Mesenchymal stem cell (in vitro differentiated cells and primary cell): ENCODE results near the gene STING1.
"Not testable (repeated sequence)": the region's sequence is repeated elsewhere in the genome, so short reads cannot be mapped to it uniquely, and the experiment has no call there.

Source experiments
- DNase-seq: peaks from one replicate; pipeline ENCODE4 v3.0.0-alpha.2; 2013
- H2AFZ ChIP-seq: one replicate; pipeline ENCODE4 v1.6.1; 2013; ENCODE audit warnings: low read depth, mild to moderate bottlenecking, control low read depth, inconsistent platforms, low read length, moderate library complexity
- H2AK5ac ChIP-seq: 2 replicates; pipeline ENCODE4 v1.6.1; 2013; ENCODE audit warnings: low read length, moderate library complexity, mild to moderate bottlenecking, inconsistent platforms; ENCODE audit not compliant: severe bottlenecking
- H2BK120ac ChIP-seq: one replicate; pipeline ENCODE4 v1.6.1; 2013; ENCODE audit warnings: low read depth, mild to moderate bottlenecking, inconsistent platforms, low read length, moderate library complexity
- H2BK12ac ChIP-seq, 2 experiments: one replicate each; pipeline ENCODE4 v1.6.1; 2013; ENCODE audit warnings: inconsistent platforms in 2 of 2, low read length in 2 of 2, mild to moderate bottlenecking in 2 of 2, moderate library complexity in 2 of 2, control low read depth in 1 of 2
- H2BK15ac ChIP-seq: one replicate; pipeline ENCODE4 v1.6.1; 2013; ENCODE audit warnings: mild to moderate bottlenecking, low read depth, inconsistent platforms; ENCODE audit not compliant: poor library complexity, severe bottlenecking
- H2BK5ac ChIP-seq: 2 replicates; pipeline ENCODE4 v1.6.1; 2013; ENCODE audit warnings: low read depth, mild to moderate bottlenecking, low read length, control low read depth, inconsistent platforms; ENCODE audit not compliant: poor library complexity, severe bottlenecking
- H3K14ac ChIP-seq, 2 experiments: one replicate each; pipeline ENCODE4 v1.6.1; 2013; ENCODE audit warnings: inconsistent platforms in 2 of 2, low read length in 2 of 2, control low read depth in 1 of 2, mild to moderate bottlenecking in 1 of 2, moderate library complexity in 1 of 2
- H3K18ac ChIP-seq, 2 experiments: one replicate each; pipeline ENCODE4 v1.6.1; 2013; ENCODE audit warnings: inconsistent platforms in 2 of 2, low read length in 2 of 2, control low read depth in 1 of 2, low read depth in 1 of 2, mild to moderate bottlenecking in 1 of 2
- H3K23ac ChIP-seq, 2 experiments: one replicate each; pipeline ENCODE4 v1.6.1; 2013; ENCODE audit warnings: inconsistent platforms in 2 of 2, low read length in 2 of 2, mild to moderate bottlenecking in 2 of 2, moderate library complexity in 2 of 2, control low read depth in 1 of 2
- H3K27ac ChIP-seq: 2 replicates; pipeline ENCODE4 v1.5.1; 2013; ENCODE audit warnings: mild to moderate bottlenecking, moderate library complexity, low read length, control low read depth, inconsistent platforms; ENCODE audit not compliant: poor library complexity, severe bottlenecking
- H3K27me3 ChIP-seq, 2 experiments: 2 replicates each; pipeline versions ENCODE4 v1.6.1 to v1.7.0; 2013; ENCODE audit warnings: low read length in 2 of 2, mild to moderate bottlenecking in 2 of 2, moderate library complexity in 2 of 2, control low read depth in 1 of 2, inconsistent platforms in 1 of 2; ENCODE audit not compliant: control insufficient read depth in 1 of 2, insufficient read depth in 1 of 2
- H3K36me3 ChIP-seq, 2 experiments: 2 replicates each; pipeline versions ENCODE4 v1.6.1 to v1.7.0; 2013; ENCODE audit warnings: low read length in 2 of 2, control low read depth in 1 of 2, inconsistent platforms in 1 of 2, low read depth in 1 of 2, mild to moderate bottlenecking in 1 of 2; ENCODE audit not compliant: insufficient read depth in 2 of 2, control insufficient read depth in 1 of 2
- H3K4ac ChIP-seq, 2 experiments: one replicate each; pipeline ENCODE4 v1.6.1; 2013; ENCODE audit warnings: inconsistent platforms in 2 of 2, low read length in 2 of 2, mild to moderate bottlenecking in 2 of 2, moderate library complexity in 2 of 2, control low read depth in 1 of 2, low read depth in 1 of 2
- H3K4me1 ChIP-seq: 2 replicates; pipeline ENCODE4 v1.6.1; 2013; ENCODE audit warnings: low read depth, low read length, control low read depth; ENCODE audit not compliant: control insufficient read depth, insufficient read depth
- H3K4me2 ChIP-seq: 2 replicates; pipeline ENCODE4 v1.6.1; 2013; ENCODE audit warnings: low read length, mild to moderate bottlenecking, inconsistent platforms; ENCODE audit not compliant: poor library complexity, severe bottlenecking
- H3K4me3 ChIP-seq, 2 experiments: 2 replicates each; pipeline versions ENCODE4 v1.5.1 to v1.7.0; 2013; ENCODE audit warnings: low read length in 2 of 2, mild to moderate bottlenecking in 2 of 2, control low read depth in 1 of 2, low read depth in 1 of 2; ENCODE audit not compliant: insufficient read depth in 1 of 2
- H3K79me1 ChIP-seq: replicated peaks from 2 replicates; pipeline ENCODE4 v1.6.1; 2013; ENCODE audit warnings: mild to moderate bottlenecking, control low read depth, low read length, inconsistent platforms; ENCODE audit not compliant: poor library complexity, severe bottlenecking
- H3K9ac ChIP-seq: 2 replicates; pipeline ENCODE4 v1.7.0; 2013; ENCODE audit warnings: mild to moderate bottlenecking, low read length, moderate library complexity
- H3K9me3 ChIP-seq: 2 replicates; pipeline ENCODE4 v1.7.0; 2013; ENCODE audit warnings: mild to moderate bottlenecking, low read length; ENCODE audit not compliant: control insufficient read depth
- H4K8ac ChIP-seq: one replicate; pipeline ENCODE4 v1.6.1; 2013; ENCODE audit warnings: inconsistent platforms, mild to moderate bottlenecking, low read length, moderate library complexity
- H4K91ac ChIP-seq: one replicate; pipeline ENCODE4 v1.6.1; 2013; ENCODE audit warnings: mild to moderate bottlenecking, low read length, inconsistent platforms
- WGBS: methylation state at CpG from one replicate; pipeline ENCODE4 v1.1.7; 2013; ENCODE audit warnings: mixed read lengths; 5-methylcytosine and 5-hydroxymethylcytosine counted together

STING1 gene

DNA sequence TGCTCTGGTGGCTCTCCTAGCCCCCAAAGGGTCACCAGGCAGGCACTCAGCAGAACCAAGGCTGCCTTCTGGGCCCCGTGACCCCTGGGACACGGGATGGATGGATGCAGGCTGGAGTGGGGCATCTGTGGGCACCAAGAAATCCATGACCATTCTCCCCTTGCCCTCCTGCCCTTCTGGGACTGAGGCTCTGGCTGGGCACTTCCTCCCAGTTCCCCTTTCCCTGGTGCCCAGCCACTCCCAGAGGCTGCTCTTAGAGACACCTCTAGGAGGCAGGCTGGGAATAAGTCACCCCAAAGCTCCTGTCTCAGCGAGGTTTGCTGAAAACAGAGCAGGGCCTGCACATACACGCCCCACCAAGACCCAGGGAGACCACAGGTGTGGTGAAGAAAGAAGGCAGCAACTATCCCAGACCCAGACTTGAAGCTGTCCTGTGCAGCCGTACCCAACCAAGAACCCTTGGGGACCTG is 943 bp downstream of the STING1 start:
- H3K27ac ChIP-seq, result peak overlapping the region; percentile 96
- DNase-seq, result no peak
- peak overlapping the region; percentile 75 for H3K4me2 ChIP-seq
- H2AK5ac ChIP-seq, result peak overlapping the region; percentile 95
- H2BK120ac ChIP-seq, result peak overlapping the region; percentile 99
- peak overlapping the region; percentile 9 to 64 for H3K23ac ChIP-seq
- no peaks in the 10 kb centered on the region for H3K9me3 ChIP-seq
- H3K36me3 ChIP-seq, result peaks cover 25 to 29% of the 10 kb centered on the region in 2 experiments
- H2AFZ ChIP-seq, result no peak overlapping the region
- peak overlapping the region; percentile 98 for H4K91ac ChIP-seq
- H2BK12ac ChIP-seq, result peak overlapping the region; percentile 81 to 95
- peak overlapping the region; percentile 95 for H4K8ac ChIP-seq
- peak overlapping the region; percentile 100 for H2BK15ac ChIP-seq
- H3K18ac ChIP-seq, result peak overlapping the region; percentile 83 to 97
- H2BK5ac ChIP-seq, result peak overlapping the region; percentile 95
- H3K9ac ChIP-seq, result peak overlapping the region; percentile 94
- peaks cover 19% of the 10 kb centered on the region for H3K4me1 ChIP-seq
- peak overlapping the region; percentile 82 to 88 for H3K4ac ChIP-seq
- peak overlapping the region; percentile 38 to 74 for H3K14ac ChIP-seq
- WGBS, result 96% methylated on average over 5 of the region's 5 CpGs
- peaks cover 10% of the 10 kb centered on the region for H3K79me1 ChIP-seq
- H3K4me3 ChIP-seq, result peak overlapping the region; percentile 45 to 86
- H3K27me3 ChIP-seq, result no peaks in the 10 kb centered on the region

DNA sequence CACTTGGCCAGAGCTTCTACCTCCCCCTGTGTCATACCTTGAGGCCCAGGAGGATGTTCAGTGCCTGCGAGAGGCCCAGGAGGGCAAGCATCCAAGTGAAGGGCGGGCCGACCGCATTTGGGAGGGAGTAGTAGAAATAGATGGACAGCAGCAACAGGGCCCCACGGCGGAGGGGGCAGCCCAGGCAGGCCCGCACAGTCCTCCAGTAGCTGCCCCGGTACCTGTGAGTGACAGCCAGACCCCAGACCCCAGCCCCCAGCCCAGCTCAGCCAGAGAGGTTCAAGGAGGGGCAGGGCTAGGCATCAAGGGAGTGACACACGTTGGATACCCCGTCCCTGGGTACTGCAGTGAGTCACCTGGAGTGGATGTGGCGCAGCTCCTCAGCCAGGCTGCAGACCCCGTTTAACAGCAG is 1.4 kb downstream of the STING1 start:
- H3K23ac ChIP-seq, result peak overlapping the region in 1 of 2 experiments; percentile 9
- WGBS, result 92% methylated on average over 12 of the region's 12 CpGs

DNA sequence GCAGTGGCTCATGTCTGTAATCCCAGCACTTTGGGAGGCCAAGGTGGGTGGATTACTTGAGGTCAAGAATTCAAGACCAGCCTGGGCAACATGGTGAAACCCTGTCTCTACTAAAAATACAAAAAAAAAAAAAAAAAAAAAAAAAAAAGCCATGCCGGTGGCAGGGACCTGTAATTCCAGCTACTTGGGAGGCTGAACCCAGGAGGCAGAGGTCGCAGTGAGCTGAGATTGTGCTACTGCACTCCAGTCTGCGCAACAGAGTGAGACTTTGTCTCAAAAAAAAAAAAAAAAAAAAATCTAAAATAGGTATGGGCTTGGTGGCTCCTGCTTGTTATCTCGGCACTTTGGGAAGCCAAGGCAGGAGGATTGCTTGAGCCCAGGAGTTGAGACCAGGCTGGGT is 2.8 kb downstream of the STING1 start:
- H3K4me2 ChIP-seq, H3K79me1 ChIP-seq, H3K27ac ChIP-seq, DNase-seq, H2BK12ac ChIP-seq, H2BK120ac ChIP-seq, H3K4ac ChIP-seq, H2AK5ac ChIP-seq, H2BK5ac ChIP-seq, H4K8ac ChIP-seq, H3K18ac ChIP-seq, H3K14ac ChIP-seq, H3K9ac ChIP-seq, H4K91ac ChIP-seq, H3K23ac ChIP-seq, H2AFZ ChIP-seq, H2BK15ac ChIP-seq, H3K4me3 ChIP-seq, H3K27me3 ChIP-seq, H3K9me3 ChIP-seq: not testable (repeated sequence)
- WGBS, result 97% methylated on average over 4 of the region's 4 CpGs
- peaks cover 19% of the 10 kb centered on the region for H3K4me1 ChIP-seq
- peaks cover 42 to 45% of the 10 kb centered on the region in 2 experiments for H3K36me3 ChIP-seq

More for the DNA sequence above, 1.4 kb downstream of the STING1 start:
- Histone ChIP-seq H3K4ac (peak overlapping the region; percentile 82 to 88), H2AK5ac (peak overlapping the region; percentile 95), H3K36me3 (peaks cover 28 to 31% of the 10 kb centered on the region in 2 experiments), H3K9me3 (no peaks in the 10 kb centered on the region), H4K8ac (peak overlapping the region; percentile 95), H3K4me3 (peak overlapping the region in 1 of 2 experiments; percentile 86), H2BK12ac (peak overlapping the region; percentile 81 to 95), H2BK5ac (no peak overlapping the region), H3K4me1 (peaks cover 19% of the 10 kb centered on the region), H3K9ac (peak overlapping the region; percentile 94), H3K79me1 (peaks cover 10% of the 10 kb centered on the region), H2BK120ac (peak overlapping the region; percentile 99), H4K91ac (peak overlapping the region; percentile 98), H3K14ac (peak overlapping the region in 1 of 2 experiments; percentile 74), H3K27me3 (no peaks in the 10 kb centered on the region), H2AFZ (no peak overlapping the region), H2BK15ac (peak overlapping the region; percentile 84), H3K18ac (peak overlapping the region; percentile 83 to 97), H3K4me2 (peak overlapping the region; percentile 75), H3K27ac (peak overlapping the region; percentile 96)
- no peak for DNase-seq

DNA sequence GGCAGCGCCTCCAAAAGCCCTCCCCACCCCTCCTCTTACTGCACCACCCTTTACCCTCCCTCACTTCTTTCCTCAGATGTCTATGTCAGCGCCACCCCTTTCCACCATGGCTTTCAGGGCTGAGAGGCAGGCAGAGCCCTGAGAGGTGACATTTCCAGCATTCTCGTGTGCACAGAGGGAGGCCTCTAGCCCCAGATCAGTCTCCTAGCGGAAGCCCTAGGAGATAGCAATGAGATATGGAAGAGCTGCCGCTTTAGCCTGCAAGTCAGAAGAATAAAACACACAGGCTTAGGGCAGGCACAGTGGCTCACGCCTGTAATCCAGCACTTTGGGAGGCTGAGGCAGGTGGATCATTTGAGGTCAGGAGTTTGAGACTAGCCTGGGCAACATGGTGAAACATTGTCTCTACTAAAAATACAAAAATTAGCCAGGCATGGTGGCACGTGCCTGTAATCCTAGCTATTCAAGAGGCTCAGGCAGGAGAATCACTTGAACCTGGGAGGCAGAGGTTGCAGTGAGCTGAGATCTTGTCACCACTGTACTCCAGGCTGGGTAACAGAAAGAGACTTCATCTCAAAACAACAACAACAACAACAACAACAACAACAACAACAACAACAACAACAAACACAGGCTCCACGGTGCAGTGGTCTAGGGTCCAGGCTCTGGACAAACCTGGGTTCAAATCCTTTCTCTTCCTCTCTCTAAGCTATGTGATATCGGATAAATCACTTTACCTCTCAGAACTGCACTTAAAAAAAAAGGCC is 3.7 kb downstream of the STING1 start:
- not testable (repeated sequence) for H2BK120ac ChIP-seq, H2BK12ac ChIP-seq, H3K4me2 ChIP-seq, H3K27ac ChIP-seq, H3K79me1 ChIP-seq, H3K4ac ChIP-seq, DNase-seq, H3K9ac ChIP-seq, H2BK15ac ChIP-seq, H3K23ac ChIP-seq, H4K91ac ChIP-seq, H3K18ac ChIP-seq, H2AFZ ChIP-seq, H3K27me3 ChIP-seq, H2BK5ac ChIP-seq, H3K9me3 ChIP-seq, H3K4me3 ChIP-seq, H2AK5ac ChIP-seq, H4K8ac ChIP-seq
- Histone ChIP-seq H3K36me3 (peaks cover 42 to 45% of the 10 kb centered on the region in 2 experiments), H3K4me1 (peaks cover 20% of the 10 kb centered on the region), H3K14ac (peak overlapping the region in 1 of 2 experiments; percentile 50)
- WGBS, result 80% methylated on average over 9 of the region's 9 CpGs
